K562 (cell line): ENCODE measurements around the gene CRADD. TPM values are rescaled to one million over a fixed set of nuclear protein-coding genes. Genes with fewer than 3 reads are reported as not detected.
A peak's percentile ranks its signal among the peaks of the same experiment; 100 is the strongest.

Experiments used
- ATAC-seq: fragments of 200-7000 bp; cut with Tn5 transposase; 3 replicates; pipeline ENCODE4 v1.9.1; 2020; ENCODE audit warnings: moderate library complexity
- BruUV-seq: library from RNA; stranded (reverse); fragments of 400-500 nt; replicated peaks from 2 replicates; lab custom pipeline; 2021; lab: Mats Ljungman, UMichigan
- CTCF ChIA-PET: fragments of 300-600 bp; formaldehyde crosslinking; extraction: SDS; loops from one replicate; lab custom pipeline; 2021; ENCODE audit warnings: low intra/inter-chr PET ratio; lab: Yijun Ruan, JAX
- POLR2A ChIA-PET: fragments of 300-600, 350-650 bp; sonication (Branson Sonifier 250); formaldehyde crosslinking; extraction: SDS; loops from one replicate; lab custom pipeline; 2021; ENCODE audit warnings: antibody characterized with exemption, inconsistent platforms; lab: Yijun Ruan, JAX
- DNase-seq, 4 experiments: peaks; one replicate each; pipeline versions ENCODE4 v3.0.0 to v3.0.0-alpha.2; 2011 to 2018; ENCODE audit warnings: low spot score in 3 of 4, mixed read lengths in 3 of 4; ENCODE audit errors: extremely low read depth in 1 of 4
- FAIRE-seq: peaks from 2 replicates; lab custom pipeline; 2011; peaks lifted over from hg19 to GRCh38; lab: Jason Lieb, UNC
- H2AFZ ChIP-seq: 2 replicates; pipeline ENCODE4 v1.6.0; 2011; ENCODE audit warnings: low read depth, low read length, control low read depth, inconsistent platforms
- H3K27ac ChIP-seq: fragments of 200-600 bp; 3 replicates; pipeline ENCODE4 v1.8.0; 2011; ENCODE audit warnings: low read depth, mild to moderate bottlenecking, control low read depth, inconsistent platforms, low read length, moderate library complexity, mixed read lengths; ENCODE audit errors: extremely low read depth
- H3K27me3 ChIP-seq, 2 experiments: fragments of 300-600 bp in 1 of 2; 2 replicates in 1 of 2; 3 replicates in 1 of 2; pipeline versions ENCODE4 v1.6.0 to v1.8.0; 2011; ENCODE audit warnings: inconsistent platforms in 2 of 2, low read length in 2 of 2, mild to moderate bottlenecking in 1 of 2, mixed read lengths in 1 of 2, moderate library complexity in 1 of 2; ENCODE audit not compliant: control insufficient read depth in 2 of 2, insufficient read depth in 2 of 2
- H3K36me3 ChIP-seq: fragments of 300-600 bp; 3 replicates; pipeline ENCODE4 v1.8.0; 2011; ENCODE audit warnings: mild to moderate bottlenecking, low read length, inconsistent platforms; ENCODE audit not compliant: control insufficient read depth, insufficient read depth
- H3K4me1 ChIP-seq, 2 experiments: fragments of 200-600 bp in 1 of 2; replicated peaks in 1 of 2; 2 replicates in 1 of 2; 3 replicates in 1 of 2; pipeline versions ENCODE4 v1.5.1 to v1.8.0; 2011; ENCODE audit warnings: inconsistent platforms in 2 of 2, low read length in 2 of 2, mild to moderate bottlenecking in 1 of 2, mixed read lengths in 1 of 2, moderate library complexity in 1 of 2; ENCODE audit not compliant: control insufficient read depth in 2 of 2, insufficient read depth in 2 of 2
- H3K4me2 ChIP-seq: 2 replicates; pipeline ENCODE4 v1.6.1; 2011; ENCODE audit warnings: low read length, control low read depth, inconsistent platforms, mixed read lengths; ENCODE audit not compliant: insufficient read depth
- H3K4me3 ChIP-seq: fragments of 200-600 bp; sonication (generic), shearing (Covaris generic); 2 replicates; pipeline ENCODE4 v1.5.1; 2016; ENCODE audit warnings: control low read depth, inconsistent platforms
- H3K79me2 ChIP-seq: fragments of 200-600 bp; 3 replicates; pipeline ENCODE4 v1.8.0; 2011; ENCODE audit warnings: low read length, inconsistent platforms; ENCODE audit not compliant: control insufficient read depth, insufficient read depth
- H3K9ac ChIP-seq, 2 experiments: 2 replicates each; pipeline versions ENCODE4 v1.6.0 to v1.6.1; 2011; ENCODE audit warnings: low read depth in 2 of 2, low read length in 2 of 2, control low read depth in 1 of 2, inconsistent platforms in 1 of 2, mild to moderate bottlenecking in 1 of 2, mixed read lengths in 1 of 2; ENCODE audit not compliant: insufficient read depth in 1 of 2
- H3K9me1 ChIP-seq: one replicate; pipeline ENCODE4 v1.6.0; 2011; ENCODE audit warnings: inconsistent platforms, mild to moderate bottlenecking, low read length, moderate library complexity; ENCODE audit not compliant: control insufficient read depth, insufficient read depth
- H3K9me3 ChIP-seq: replicated peaks from 2 replicates; pipeline ENCODE4 v1.5.1; 2011; ENCODE audit warnings: low read depth, low read length, inconsistent platforms; ENCODE audit not compliant: control insufficient read depth, insufficient read depth
- H4K20me1 ChIP-seq: replicated peaks from 2 replicates; pipeline ENCODE4 v1.6.1; 2011; ENCODE audit warnings: low read length, inconsistent platforms, mixed read lengths; ENCODE audit not compliant: control insufficient read depth, insufficient read depth
- CBFA2T3 ChIP-seq: fragments of 450-650 bp; IDR thresholded peaks from 2 replicates; pipeline ENCODE4 v1.6.1; 2017
- EGR1 ChIP-seq: fragments of 450-650 bp; conservative IDR thresholded peaks from 2 replicates; pipeline ENCODE4 v1.6.1; 2017; ENCODE audit warnings: mild to moderate bottlenecking
- KLF13 ChIP-seq: fragments of 450-650 bp; IDR thresholded peaks from 2 replicates; pipeline ENCODE4 v1.6.1; 2016; ENCODE audit warnings: missing genetic modification characterization, low read depth, mild to moderate bottlenecking, missing compliant biosample characterization, moderate library complexity, borderline replicate concordance
- NFE2 ChIP-seq: IDR thresholded peaks from 2 replicates; pipeline ENCODE4 v1.6.1; 2014; ENCODE audit warnings: antibody characterized with exemption, low read depth
- NFIC ChIP-seq: fragments of 450-650 bp; IDR thresholded peaks from 2 replicates; pipeline ENCODE4 v1.6.1; 2017; ENCODE audit warnings: mild to moderate bottlenecking, inconsistent platforms
- RUNX1 ChIP-seq: sonication (generic); IDR thresholded peaks from 2 replicates; pipeline ENCODE4 v1.6.1; 2016; ENCODE audit warnings: antibody characterized with exemption, low read depth
- TAF9B ChIP-seq: fragments of 450-650 bp; IDR thresholded peaks from 2 replicates; pipeline ENCODE4 v1.6.1; 2018; ENCODE audit warnings: mild to moderate bottlenecking; ENCODE audit not compliant: partially characterized antibody
- ZNF766 ChIP-seq: fragments of 200-800 bp; sonication (Bioruptor generic); conservative IDR thresholded peaks from 2 replicates; pipeline ENCODE4 v1.6.1; 2016; ENCODE audit warnings: missing genetic modification characterization, missing compliant biosample characterization
- WGBS: fragments of 100-300 bp; shearing (Covaris generic); methylation state at CpG from one replicate; pipeline ENCODE4 v1.1.6; 2016; ENCODE audit warnings: low coverage, mixed read lengths; ENCODE audit not compliant: insufficient coverage; ENCODE audit errors: missing lambda C conversion rate; 5-methylcytosine and 5-hydroxymethylcytosine counted together
- in situ Hi-C: fragments of 300-500 bp; cut with MboI; formaldehyde crosslinking; loops from 4 replicates; pipeline ENCODE4 v1.15.0; 2018; ENCODE audit warnings: inconsistent platforms, mixed read lengths
- intact Hi-C: fragments of 100-400 bp; cut with micrococcal nuclease; formaldehyde crosslinking; loops from 2 replicates; pipeline ENCODE4 v1.14.2; 2022
- polyA plus RNA-seq, 8 experiments: library from polyadenylated mRNA; depleted of rRNA in 4 of 8; stranded (reverse) in 5 of 8; unstranded in 3 of 8; fragments of >200 nt; fragmentation: Nextera tagmentation in 2 of 8; fragmentation: Illumina TruSeq in 1 of 8; extraction: Ambion mirVana in 2 of 8; extraction: Trizol in 1 of 8; gene quantifications; 2 replicates each; pipeline versions ENCODE4 v1.2.1 to v1.2.3, GENCODE V29; 2011 to 2014; ENCODE audit warnings: inconsistent platforms in 1 of 8, missing spikeins in 1 of 8
- total RNA-seq, 7 experiments: library from RNA; depleted of rRNA in 6 of 7; stranded (reverse); fragments of >200 nt in 6 of 7; fragmentation: Illumina TruSeq in 2 of 7; extraction: Trizol in 2 of 7; gene quantifications; 2 replicates each; pipeline versions ENCODE4 v1.2.1 to v1.2.3, GENCODE V29; 2011 to 2021; ENCODE audit warnings: low replicate concordance in 1 of 7

Gene CRADD
- total and polyA plus RNA-seq, 9 of the 15 experiments (the other 6 are each of a cell fraction or from before 2014, with no cell fraction given): 20.5 to 41.1 (median 25.9) TPM

DNA sequence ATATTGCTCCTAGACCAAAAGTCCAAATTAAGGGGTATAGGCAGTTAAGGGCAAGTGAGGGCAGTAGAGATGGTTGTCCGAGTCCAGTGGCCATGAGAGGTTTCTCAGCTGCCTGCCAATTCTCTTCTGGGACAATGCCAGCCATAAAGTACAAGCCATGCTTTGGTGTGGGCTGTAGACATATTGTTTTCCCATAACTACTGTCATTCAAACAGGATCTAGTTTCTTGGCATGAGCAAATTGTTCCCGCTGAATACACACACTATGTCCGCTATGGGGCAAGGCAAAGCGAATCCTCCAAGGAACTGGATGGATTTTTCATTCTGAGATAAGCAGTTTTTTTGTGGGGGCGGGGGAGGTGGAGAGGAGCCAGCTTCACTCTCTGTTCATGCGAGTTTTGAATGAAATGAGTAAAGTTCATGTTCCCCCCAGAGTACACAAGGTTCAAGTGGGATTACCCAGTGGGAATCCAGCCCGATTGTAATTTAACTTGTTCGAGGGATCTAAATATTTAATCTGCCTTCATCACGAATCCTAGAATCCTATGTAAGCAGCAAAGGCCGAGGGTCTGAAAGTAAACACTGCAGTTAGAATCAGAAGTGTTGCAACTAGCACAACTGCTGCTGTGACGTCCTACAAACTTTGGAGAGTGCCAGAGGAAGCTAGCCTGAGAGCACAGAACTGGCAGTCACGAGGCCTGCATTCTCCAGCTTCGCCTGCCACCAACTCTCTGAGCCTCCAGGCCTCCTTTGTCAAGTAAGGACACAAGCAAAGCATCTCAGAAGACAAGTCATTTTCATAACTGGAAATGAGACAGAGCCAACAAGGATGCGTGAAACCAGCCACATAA is 137.0 kb downstream of the CRADD start:
- Histone ChIP-seq H3K79me2 (no peaks in the 10 kb centered on the region), H3K9me1 (no peaks in the 10 kb centered on the region), H3K4me1 (peaks cover 8 to 13% of the 10 kb centered on the region in 2 experiments; a peak in 4 of 5 replicates), H3K27ac (no peak overlapping the region), H3K4me2 (no peak overlapping the region), H3K27me3 (no peaks in the 10 kb centered on the region), H3K9ac (no peak overlapping the region), H3K36me3 (peaks cover 5% of the 10 kb centered on the region; the same call in 1 of the 3 replicates), H3K9me3 (no peaks in the 10 kb centered on the region), H4K20me1 (no peaks in the 10 kb centered on the region), H2AFZ (no peak overlapping the region), H3K4me3 (no peak overlapping the region)
- POLR2A ChIA-PET: interaction anchor here (0.6 to 1.8 kb wide), 2 partner anchors 11 to 300 kb away, joined by 4 read pairs; no protein-coding TSS in a partner anchor
- ATAC-seq (peak; percentile 60), FAIRE-seq (peak; percentile 26), DNase-seq (peak in 3 of 4 experiments; percentile 13 to 40 (median 26))
- intact Hi-C loops: no loop called here
- BruUV-seq: no TSS peak
- 63% methylated on average over 14 of the region's 14 CpGs for WGBS
- CTCF ChIA-PET: no interaction called here
- in situ Hi-C loops: no loop called here
- no peak for TF ChIP-seq RUNX1
- peak; percentile 62 for TF ChIP-seq EGR1
- no peak for TF ChIP-seq TAF9B
- TF ChIP-seq NFIC: 0 out of 2 replicates have a peak, but pooled peaks have one; percentile 20
- TF ChIP-seq ZNF766: 0 out of 2 replicates have a peak, but pooled peaks have one; percentile 49
- TF ChIP-seq CBFA2T3: 0 out of 2 replicates have a peak, but pooled peaks have one; percentile 9
- TF ChIP-seq KLF13 (tag): no peak
- TF ChIP-seq NFE2: no peak
